Measurements from ENCODE around the gene NACC1.

NACC1 gene

DNA sequence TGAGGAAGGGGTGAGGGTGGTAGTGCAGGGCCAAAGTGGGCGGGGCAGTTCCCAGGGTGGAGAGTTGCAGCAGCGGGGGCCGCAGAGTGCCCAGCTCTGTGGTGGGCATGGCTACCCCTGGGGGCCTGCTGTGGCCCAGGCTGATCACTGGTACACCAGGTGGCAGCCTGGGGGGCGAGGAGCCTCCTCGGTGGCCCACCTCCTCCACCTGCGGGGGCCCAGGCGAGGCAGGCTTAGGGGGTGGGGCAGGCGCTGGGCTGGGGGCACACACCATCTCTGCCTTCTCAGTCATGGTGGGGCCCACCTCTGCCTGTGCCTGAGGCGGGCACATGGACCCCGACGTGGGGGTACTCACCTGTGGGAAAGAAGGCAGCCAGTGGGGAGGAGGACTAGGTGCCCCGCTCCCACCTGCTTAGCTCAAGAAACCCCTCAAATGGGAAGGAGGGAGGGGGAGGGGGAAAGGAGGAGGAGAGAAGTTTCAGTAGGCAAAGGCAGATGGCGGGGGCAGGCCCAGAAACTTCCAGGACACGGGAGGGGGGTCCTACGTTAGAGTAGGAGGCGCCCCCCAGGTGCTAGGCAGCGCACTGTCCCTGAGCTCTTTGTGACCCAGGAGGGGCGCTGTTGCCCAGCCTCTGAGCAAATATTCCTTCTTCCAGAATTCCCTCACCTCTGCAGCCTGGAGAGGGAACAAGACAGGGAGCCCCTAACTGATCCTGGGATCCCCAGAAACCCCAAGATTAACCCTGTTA is 17.0 kb upstream of the NACC1 start:
- no peak for DNase-seq

DNA sequence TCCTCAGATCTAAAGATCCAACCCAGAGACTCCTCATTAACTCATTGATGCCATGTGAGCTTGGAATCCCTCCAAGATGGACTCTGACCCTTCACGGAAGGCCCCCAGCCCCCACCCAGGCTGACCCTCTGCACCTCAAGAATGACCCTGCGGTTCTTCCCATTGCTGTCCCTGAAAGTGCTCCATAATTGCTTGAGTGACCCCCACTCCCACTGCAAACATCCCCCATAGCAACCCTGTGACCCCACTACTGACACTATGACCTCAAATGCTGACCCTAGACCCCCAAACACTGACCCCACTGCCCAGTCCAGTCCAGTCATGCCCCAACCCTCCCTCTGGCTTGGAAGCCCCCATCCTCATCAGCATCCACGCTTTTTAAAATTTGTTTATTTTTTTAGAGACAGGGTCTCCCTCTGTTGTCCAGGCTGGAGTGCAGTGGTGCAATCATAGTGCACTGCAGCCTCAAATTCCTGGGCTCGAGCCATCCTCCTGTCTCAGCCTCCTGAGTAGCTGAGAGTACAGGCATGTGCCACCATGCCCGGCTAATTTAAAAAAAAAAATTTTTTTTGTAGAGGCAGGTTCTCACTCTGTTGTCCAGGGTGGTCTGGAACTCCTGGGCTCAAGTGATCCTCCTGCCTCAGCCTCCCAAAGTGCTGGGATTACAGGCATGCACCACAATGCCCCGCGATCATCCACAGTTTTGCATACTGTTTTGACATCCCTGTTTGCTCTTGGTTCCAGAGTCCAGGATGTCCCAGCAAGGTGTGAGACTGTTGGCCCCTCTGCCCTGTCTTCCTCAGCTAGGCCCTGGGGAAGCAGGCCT is 16.3 kb upstream of the NACC1 start:
- no peak for DNase-seq

DNA sequence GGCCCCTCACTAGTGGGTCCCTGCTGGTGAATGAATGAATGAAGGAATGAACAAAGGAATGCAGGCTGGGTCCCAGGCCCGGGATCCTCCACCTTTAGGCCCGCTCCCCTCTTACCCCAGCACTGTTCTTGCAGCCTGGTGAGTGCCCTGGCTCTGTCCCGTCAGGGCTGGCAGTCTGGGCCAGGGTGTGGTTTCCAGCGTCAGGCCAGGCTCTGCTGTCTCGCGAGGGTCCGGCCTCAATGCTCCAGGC is 15.7 kb upstream of the NACC1 start:
- DNase-seq, result no peak

DNA sequence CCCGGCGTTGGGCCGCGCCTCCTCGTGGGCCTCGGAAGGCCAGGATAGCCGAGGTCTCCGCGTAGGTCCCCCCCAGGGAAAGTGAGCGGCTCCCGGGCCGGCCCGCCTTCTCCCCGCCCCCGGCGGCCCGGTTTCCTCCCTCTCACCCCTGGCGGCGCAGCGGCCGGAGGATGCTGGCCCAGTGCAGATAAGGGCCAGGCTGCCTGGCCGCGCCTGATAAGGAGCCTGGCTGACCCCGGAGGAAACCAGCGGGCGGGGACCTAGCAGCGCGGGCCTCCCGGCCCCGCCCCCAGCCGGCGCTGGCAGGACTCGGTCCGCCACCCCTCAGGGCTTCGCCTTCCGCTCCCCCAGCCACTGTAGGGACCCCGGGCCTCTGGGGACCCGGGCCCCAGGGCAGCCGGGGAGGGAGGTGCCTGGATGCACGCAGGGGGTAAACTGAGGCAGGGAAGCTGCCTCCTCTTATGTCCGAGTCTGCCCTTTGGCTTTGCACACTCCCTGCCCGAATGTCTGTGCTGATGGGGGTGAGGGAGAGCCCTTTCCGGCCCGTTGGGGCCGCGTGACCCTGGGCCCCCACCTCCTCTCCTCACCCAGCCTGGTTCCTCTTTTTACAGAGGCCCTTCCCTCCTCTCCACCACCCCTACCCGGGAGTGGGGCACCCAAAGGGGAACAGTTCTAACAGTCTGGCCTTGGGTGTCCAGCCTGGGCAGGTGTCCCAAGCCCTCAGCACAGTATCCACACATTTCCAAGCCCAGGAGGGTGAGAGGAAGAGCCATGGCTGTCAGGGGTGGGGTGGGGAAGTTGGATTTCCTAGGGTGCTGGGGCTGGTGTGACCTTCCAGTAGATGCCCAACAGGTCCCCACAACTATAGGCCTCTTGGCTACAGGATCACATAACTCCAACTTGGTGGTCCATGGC is 15.1 kb upstream of the NACC1 start, which contains the start of gene LYL1:
Gene LYL1, minus strand, starts transcription at position 193 of the 915 bp plus-strand sequence. CDS start 1,687 bp downstream, outside the sequence.
- DNase-seq, result no peak

DNA sequence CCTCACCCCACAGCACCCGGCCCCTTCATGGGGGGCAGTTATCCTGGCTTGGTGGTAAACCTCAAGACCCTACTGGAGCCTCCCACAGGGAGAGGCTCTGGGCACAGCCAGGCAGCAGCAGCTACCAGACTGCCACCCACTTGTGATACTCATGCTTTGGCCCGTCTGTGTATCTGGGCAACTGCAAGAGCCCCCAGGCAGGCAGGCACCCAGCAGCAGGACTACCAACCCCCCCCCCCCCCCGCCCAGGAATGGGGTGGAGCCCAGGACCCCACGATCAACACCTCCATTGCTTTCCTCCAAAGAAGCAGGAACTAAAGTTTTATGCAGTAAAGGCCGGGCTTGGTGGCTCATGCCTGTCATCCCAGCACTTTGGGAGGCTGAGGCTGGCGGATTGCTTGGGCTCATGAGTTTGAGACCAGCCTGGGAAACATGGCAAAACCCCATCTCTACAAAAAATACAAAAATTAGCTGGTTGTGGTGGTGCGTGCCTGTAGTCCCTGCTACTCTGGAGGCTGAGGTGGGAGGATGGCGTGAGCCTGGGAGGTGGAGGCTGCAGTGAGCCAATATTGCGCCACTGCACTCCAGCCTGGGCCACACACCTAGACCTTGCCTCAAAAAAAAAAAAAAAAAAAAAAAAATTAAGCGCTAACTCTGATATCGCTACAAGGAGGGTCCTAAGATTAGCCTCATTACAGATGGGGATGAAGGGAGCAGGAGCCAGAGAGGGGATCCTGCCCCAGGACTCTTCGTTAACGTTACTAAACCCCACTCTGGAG is 14.3 kb upstream of the NACC1 start:
- no peak for DNase-seq

- no peak for DNase-seq
Measured at GRCh38 chr19:13104360-13104847, 13.7 kb upstream of the NACC1 start.

DNA sequence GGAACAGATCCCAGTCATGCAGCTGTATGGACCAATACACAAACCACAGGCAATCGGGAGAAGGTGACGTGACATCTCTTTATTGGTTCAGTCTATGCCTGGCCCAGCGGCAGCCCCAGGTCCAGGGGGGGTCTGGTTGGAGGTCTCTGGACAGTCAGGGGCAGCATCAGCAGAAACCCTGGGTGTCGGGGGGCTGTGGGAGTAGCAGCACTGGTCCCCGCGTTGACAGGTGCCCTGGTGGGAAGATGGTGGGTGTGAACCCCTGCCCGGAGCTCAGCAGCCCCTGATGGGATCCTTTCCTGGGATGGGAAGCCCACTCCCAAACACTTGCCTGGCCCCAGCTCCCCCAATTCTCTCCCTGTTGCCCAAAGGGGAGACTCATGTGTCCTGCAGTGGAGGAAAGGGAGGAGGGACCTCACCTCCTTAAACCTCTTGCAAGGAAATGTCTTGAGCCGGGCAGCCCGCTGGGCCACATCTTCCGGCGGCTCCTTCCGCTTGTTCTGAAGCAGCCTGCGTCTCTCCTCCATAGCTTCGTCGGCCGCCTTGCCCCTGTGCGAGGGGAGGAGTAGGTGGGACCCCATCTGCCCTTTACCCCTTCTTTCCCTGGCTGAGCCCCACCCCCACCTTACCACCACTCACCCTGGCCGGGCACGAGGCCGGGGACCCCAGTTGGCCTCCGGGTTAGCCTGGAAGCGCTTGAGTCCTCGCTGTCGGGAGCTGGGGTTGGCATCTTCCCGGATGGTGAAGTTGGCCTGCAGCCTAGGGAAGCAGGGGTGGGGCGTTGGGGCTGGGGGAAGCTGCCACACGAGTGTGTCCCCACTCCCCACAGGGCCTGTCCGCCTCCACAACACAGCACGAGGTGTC is 13.0 kb upstream of the NACC1 start:
- no peak for DNase-seq

DNA sequence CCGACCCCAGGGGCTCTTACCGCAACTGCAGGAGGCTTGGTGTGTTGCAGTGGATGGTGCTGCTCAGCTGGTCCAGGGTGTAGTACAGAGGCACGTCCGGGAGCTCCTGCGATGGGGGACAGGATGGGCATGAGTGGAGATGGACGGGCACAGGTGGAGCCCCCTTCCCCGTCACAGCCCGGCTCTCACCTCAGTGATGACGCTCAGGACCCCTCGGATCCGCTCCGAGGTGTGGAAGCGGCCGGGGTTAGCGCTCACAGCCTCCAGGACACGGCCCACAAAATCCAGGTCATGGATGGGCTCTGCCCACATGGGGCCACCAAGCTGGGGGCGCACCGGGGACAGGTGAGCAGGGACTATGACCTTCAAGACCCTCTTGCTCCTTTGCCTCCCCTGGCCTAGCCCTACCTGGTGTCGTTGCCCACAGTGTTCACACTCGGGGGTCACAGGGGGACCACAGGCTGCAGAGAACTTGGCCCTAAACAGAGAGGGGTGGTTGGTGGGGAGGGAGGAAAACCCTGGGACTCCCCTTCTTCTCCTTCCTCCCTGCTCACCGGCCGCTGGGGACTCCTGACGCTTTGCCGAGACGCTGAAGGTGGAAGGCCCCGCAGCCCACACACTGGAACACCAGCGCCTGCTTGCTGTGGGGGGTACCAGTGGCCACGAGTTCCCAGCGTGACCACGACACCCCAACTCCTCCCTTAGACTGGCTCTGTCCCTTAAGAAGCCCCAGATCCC is 8.5 kb upstream of the NACC1 start:
- DNase-seq, result no peak

DNA sequence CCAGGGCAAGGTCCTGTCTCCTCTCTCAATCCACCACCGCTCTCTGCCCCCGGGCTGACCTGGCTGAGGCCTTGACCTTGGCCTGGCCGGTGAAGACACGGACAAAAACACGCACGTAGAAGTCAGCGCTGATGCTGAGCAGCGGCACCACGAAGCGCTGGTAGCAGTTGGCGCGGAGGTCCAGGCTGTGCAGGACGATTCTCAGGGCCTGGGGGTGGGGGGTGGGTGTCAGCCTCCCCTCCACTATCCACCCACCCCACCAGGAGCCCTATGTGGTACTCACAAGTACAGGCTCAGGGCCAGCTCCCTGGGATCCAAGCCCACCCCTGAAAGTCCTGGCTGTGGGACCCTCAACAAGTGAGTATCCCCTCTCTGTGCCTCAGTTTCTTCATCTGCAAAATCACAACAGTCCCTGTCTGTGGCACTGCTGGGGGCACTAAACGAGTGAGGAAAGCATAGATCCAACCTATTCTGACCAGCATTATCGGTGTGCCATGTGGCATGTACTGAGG is 7.9 kb upstream of the NACC1 start:
- DNase-seq, result no peak

GRCh38 chr19:13112555-13112954 is 5.5 kb upstream of the NACC1 start:
- DNase-seq, result no peak

- DNase-seq, result no peak
Measured at GRCh38 chr19:13115936-13116281, 2.2 kb upstream of the NACC1 start.

DNA sequence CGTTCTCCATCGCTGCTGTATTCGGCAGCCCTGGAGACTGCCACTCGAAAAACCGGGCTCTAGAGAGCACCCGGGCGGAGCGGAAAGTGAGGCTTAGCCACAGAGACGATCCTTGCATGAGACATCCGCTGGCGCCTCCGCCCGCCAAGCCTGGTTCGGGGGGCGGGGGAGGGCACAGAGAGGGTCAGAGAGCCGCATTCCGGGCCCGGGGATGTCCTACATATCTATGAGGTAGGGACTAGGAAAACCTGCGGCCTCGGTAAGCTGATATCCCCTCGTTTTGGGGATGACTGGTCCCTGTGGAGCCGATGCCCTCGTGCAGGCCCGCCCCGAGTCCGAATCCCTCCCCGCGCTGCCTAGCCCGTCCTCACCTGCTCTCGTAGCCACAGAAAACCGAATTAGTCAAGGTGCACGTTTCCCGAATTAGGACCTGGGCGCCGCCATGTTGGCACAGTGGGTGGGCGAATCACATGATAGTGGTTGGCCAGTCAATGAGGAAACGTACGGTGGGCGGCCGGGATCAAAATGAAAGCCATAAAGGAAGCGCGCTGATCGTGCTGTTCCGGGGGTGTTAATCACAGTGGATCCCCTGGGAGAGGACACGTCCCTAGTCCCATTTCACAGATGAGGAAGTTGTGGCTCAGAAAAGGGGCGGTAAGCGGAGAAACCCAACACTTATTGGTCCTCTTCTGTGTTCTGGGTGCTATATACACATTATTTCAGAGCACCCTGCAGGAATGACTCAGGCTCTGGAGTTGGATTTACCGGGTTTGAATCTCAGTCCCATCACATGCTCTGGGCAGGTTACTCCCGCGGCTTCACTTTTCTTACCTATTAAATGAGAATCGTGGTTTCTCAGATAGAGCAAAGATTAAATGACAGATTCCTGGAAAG is 1.5 kb upstream of the NACC1 start, which contains the start of gene TRMT1:
Gene TRMT1, minus strand, starts transcription at position 459 of the 894 bp plus-strand sequence. Its CDS starts 341 bp downstream, at position 118.
- DNase-seq, result peak; percentile 90

- DNase-seq, result no peak
Measured at GRCh38 chr19:13117176-13117771, 790 bp upstream of the NACC1 start.

DNA sequence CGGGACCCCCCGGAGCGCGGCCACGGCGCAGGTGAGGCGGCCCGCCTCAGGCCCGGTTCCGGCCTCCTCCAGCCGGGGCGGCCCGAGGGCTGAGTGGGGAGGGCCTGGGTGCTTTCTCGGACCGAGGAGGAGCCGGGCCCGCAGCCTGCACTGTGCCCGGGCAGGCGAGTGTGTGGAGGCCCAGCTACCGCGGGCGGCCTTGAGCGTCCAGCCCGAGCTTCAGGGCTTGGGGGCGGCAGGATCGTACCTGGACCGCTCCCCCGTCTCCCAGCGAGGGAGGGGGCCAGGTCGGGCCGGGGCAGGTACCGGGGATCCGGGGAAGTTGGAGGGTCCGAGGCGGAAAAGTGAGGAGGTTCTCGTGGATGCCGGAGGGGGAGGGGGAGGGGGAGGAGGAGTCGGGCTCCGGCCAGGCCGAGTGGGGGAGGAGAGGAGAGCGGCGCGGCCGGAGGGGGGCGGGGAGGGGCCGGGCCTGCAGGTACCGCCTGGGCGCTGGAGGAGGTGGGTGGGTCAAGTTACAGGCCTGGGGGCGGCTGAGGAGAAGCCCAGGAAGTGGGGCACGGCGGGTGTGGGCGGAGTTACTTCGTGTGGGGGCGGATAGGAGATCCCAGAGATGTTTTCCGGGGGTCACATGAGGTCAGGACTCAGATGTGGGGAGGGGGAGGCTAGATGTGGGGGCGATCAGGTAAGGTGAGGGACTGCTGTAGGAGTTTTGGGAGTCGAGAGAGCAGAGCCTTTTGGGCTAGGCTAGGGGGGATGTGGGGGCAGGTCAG is 545 bp downstream of the NACC1 start:
- DNase-seq, result peak; percentile 49

DNA sequence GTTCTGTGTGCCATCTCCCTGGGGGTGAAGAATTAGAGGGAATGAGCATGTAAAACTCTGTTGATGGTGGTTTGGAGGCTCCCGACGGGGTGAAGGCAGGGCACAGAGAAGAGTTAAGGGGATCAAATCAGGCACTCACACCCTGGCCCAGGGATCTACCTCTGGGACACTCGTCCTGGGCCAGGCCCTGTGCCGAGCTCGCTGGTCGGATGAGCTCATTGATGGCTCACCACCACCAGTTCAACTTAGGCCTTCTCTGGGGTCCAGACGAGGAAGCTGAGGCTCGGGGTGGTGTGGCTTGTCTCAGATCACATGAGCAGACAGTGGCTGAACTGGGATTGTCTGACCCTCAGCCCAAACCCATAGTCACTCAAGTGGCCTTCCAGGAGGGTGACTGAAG is 1.6 kb downstream of the NACC1 start:
- DNase-seq, result no peak

- DNase-seq, result no peak
Measured at GRCh38 chr19:13120031-13120430, 2.0 kb downstream of the NACC1 start.

DNA sequence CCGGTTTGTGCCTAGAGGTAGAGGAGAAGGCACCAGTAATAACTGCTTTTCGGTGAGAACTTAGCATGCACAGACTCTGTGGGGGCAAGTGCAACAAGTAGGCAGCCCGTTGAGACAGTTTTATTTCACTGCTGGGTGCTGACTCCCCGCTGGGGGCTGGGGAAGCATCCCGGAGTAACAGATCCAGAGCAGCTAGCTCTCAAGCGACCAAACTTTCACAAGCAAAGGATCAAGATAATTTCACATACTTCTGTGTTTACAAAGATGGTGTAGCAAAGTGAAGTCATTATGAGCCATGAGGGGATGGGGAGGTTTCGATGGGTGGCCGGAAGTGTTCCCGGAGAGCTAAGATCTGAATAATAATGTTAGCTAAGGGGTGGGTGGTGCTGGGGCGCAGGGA is 2.8 kb downstream of the NACC1 start:
- no peak for DNase-seq
